ENCODE results near the gene SERPINE3. TPM values are rescaled to one million over a fixed set of nuclear protein-coding genes. Genes with fewer than 3 reads are reported as not detected.

SERPINE3 gene
- total RNA-seq, 1 donor, result not detected

DNA sequence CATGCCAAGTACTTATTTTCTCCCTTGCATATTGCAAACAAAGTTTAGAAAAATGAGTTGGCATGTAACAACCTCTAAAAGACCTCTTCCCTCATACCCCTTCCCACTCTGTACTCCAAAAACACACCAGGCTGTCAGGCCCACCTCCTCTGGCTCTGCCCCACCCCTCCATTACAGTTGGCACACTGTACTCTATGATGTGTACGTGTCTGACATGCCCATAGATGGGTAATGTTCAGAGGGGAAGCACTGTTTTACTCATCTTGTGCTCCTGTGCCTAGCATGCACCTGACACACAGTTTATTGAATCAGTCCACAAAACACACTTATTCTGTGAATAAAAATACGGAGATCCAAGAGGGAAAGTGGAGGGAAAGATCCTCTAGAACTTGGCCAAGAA, 45.6 kb downstream of the SERPINE3 start:
- no peak for DNase-seq (ENCODE audit: low read depth)

DNA sequence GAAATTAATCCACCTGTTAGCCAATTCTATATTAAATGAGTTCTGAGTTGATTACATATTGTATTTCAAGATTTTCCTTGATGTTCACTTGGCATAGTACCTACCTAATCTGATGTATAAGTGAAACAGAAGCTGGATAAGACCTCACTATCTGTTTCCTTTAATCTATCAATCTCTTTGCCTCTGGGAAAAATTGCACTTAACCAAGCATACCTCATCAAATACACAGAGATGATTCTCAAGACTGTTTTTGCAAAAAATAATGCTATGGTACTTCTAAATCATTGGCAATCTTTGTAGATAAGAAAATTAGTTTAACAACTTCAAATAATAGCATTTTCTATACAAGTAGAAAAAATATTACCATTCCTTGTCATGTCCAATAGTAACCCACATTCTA, 55.2 kb downstream of the SERPINE3 start:
- TF ChIP-seq, protein P1, sequence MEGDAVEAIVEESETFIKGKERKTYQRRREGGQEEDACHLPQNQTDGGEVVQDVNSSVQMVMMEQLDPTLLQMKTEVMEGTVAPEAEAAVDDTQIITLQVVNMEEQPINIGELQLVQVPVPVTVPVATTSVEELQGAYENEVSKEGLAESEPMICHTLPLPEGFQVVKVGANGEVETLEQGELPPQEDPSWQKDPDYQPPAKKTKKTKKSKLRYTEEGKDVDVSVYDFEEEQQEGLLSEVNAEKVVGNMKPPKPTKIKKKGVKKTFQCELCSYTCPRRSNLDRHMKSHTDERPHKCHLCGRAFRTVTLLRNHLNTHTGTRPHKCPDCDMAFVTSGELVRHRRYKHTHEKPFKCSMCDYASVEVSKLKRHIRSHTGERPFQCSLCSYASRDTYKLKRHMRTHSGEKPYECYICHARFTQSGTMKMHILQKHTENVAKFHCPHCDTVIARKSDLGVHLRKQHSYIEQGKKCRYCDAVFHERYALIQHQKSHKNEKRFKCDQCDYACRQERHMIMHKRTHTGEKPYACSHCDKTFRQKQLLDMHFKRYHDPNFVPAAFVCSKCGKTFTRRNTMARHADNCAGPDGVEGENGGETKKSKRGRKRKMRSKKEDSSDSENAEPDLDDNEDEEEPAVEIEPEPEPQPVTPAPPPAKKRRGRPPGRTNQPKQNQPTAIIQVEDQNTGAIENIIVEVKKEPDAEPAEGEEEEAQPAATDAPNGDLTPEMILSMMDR (IDR thresholded peaks at IDR 0.05; ENCODE audit: insufficient read depth, low read length), result no peak
- DNase-seq (ENCODE audit: low read depth), result no peak
- H3K4me3 ChIP-seq (ENCODE audit: low read depth, low read length), result no peak overlapping the region

More for the DNA sequence above, 45.6 kb downstream of the SERPINE3 start:
- no peak overlapping the region for H3K4me3 ChIP-seq (ENCODE audit: low read depth, low read length)
- TF ChIP-seq, protein P1 (IDR thresholded peaks at IDR 0.05; ENCODE audit: insufficient read depth, low read length), result no peak

DNA sequence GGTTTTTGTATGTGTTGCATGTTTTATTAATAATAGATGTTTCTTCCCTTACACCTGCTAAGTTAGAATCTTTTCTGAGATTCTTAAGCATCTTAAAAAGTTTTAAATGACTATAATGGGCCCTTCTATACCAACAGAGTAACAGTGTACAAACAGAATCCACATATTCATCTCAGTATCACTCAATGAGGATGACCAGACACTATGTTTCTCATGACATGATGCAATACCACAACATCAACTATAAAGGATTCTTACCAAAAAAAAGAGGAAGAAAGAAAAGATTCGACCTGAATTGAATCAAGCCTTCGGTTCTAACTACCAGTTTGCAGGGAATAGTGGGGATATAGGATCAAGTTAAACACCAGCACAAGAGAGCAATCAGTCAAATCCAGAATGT, 56.9 kb downstream of the SERPINE3 start:
- TF ChIP-seq, protein P1 (IDR thresholded peaks at IDR 0.05; ENCODE audit: insufficient read depth, low read length), result no peak
- DNase-seq (ENCODE audit: low read depth), result peak; percentile 29
- H3K4me3 ChIP-seq (ENCODE audit: low read depth, low read length), result no peak overlapping the region

DNA sequence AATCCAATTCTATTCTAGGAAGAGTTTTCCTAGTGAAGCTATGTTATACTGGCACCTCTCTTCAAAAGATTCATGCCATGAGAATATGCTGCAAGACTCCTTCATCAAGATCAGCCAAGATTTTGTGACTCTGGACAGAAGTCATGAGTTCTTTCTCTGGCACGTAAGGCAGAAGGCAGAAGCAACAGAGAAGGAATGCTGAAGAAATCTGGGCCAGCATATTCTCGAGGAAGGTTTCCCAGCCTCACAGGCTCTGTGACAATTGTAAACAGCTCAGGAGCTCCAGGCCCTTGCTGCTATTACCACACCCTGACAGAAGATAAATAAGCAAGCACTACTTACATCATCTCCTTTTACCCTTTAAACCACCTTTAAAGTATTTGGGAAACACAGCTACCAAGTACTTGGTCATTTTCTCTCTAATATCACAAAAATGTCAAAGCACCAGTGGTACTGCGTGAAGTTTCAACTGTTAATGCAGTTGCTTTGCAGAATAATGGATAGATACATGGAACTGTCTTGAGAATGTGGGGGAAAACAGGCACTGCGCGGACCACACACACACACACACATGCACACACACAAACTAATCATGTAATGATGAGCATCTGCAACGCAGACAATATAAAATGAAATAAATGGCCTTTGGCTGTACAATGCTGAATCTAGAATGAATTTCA, 57.9 kb downstream of the SERPINE3 start:
- peak; percentile 80 for DNase-seq (ENCODE audit: low read depth)
- TF ChIP-seq, protein P1 (IDR thresholded peaks at IDR 0.05; ENCODE audit: insufficient read depth, low read length), result no peak
- no peak overlapping the region for H3K4me3 ChIP-seq (ENCODE audit: low read depth, low read length)

DNA sequence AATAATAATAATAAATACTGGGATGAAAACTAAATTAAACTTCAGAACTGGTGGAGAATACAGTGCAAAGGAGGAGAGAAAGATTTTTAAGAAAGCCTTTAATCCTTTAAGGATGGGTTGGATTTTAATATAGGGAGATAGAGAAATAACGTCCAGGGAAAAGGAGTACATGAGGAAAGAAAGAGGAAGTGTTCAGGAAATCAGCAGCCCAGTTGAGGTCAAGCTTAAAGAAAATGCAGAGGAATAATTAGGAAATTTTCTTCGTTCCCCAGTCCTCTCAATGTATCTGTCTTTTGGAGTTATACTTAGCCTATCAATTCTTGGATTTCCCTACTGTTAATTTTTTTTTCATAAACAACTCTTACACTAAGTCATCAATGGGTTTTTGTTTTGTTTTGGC, 65.7 kb downstream of the SERPINE3 start:
- TF ChIP-seq, protein P1 (IDR thresholded peaks at IDR 0.05; ENCODE audit: insufficient read depth, low read length), result no peak
- H3K4me3 ChIP-seq (ENCODE audit: low read depth, low read length), result no peak overlapping the region
- no peak for DNase-seq (ENCODE audit: low read depth)

DNA sequence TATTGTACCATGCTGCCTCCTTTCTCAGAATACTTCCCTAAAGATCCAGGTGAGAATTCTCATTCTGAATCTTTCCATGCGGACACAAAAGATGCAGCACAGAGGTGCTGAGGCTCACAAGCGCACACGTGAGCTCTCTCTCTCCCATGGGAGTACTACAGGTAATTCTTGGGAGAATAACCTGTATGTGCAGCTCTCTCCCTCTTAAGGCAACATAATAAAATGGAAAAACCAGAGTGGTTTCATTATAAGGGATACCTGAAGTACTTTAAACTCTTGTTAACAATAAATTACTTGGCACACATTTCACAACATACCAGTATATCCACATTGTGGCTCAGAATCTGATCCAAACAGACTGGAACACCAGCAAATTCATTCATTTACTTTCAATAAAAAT, 72.9 kb downstream of the SERPINE3 start:
- TF ChIP-seq, protein P1 (IDR thresholded peaks at IDR 0.05; ENCODE audit: insufficient read depth, low read length), result no peak
- no peak for DNase-seq (ENCODE audit: low read depth)
- H3K4me3 ChIP-seq (ENCODE audit: low read depth, low read length), result no peak overlapping the region

Small RNA genes within 50 kb of the gene (small RNA-seq; reads per million reads assigned to genes)
- gene MIR5693, result not detected

Other genes with a start within 250 kb of the SERPINE3 start
- gene C13orf42, start 228.4 kb upstream of the SERPINE3 start, total RNA-seq (ENCODE audit: low replicate concordance), result not detected in 2 replicates
- 3.3 TPM in 1 of 2 replicates, not detected in the other for gene FAM124A, start 117.3 kb upstream of the SERPINE3 start, total RNA-seq (ENCODE audit: low replicate concordance)
- gene INTS6, start 113.3 kb downstream of the SERPINE3 start, total RNA-seq (ENCODE audit: low replicate concordance), result 17.3 and 41.1 TPM in 2 replicates
- 4.7 and 10.2 TPM in 2 replicates for gene WDFY2, start 244.8 kb downstream of the SERPINE3 start, total RNA-seq (ENCODE audit: low replicate concordance)